Measurements from ENCODE around the gene CLECL1. TPM values are rescaled to one million over a fixed set of nuclear protein-coding genes. Genes with fewer than 3 reads are reported as not detected.
"Not testable (repeated sequence)": the region's sequence is repeated elsewhere in the genome, so short reads cannot be mapped to it uniquely, and the experiment has no call there.

The CLECL1 gene
- total RNA-seq, 2 donors from 2014 or later: 1.3 to 2.8 TPM

DNA sequence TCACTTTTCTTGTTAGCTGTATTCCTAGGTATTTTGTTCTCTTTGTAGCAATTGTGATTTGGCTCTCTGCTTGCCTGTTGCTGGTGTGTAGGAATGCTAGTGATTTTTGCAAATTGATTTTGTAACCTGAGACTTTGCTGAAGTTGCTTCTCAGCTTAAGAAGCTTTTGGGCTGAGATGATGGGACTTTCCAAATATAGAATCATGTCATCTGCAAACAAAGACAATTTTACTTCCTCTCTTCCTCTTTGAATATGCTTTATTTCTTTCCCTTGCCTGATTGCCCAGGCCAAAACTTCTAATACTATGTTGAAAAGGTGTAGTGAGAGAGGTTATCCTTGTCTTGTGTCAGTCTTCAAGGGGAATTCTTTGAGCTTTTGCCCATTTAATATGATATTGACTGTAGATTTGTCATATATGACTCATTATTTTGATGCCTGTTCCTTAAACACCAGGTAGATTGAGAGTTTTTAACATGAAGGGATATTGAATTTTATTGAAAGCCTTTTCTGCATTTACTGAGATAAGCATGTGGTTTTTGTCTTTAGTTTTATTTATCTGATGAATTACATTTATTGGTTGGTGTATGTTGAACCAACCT lies 26.7 kb downstream of the CLECL1 start:
- Mint-ChIP-seq H3K4me1 (ENCODE audit: low read depth in 2 of 2) (peaks cover 54 to 72% of the 10 kb centered on the region in 2 donors), H3K9me3 (peaks cover 11% of the 10 kb centered on the region), H3K36me3 (peaks cover 33% of the 10 kb centered on the region), H3K27me3 (no peaks in the 10 kb centered on the region), H3K27ac (peak overlapping the region; percentile 86 to 89), H3K4me3 (peak overlapping the region; percentile 58)
- ATAC-seq: no peak
- DNase-seq (ENCODE audit: low spot score): no peak

DNA sequence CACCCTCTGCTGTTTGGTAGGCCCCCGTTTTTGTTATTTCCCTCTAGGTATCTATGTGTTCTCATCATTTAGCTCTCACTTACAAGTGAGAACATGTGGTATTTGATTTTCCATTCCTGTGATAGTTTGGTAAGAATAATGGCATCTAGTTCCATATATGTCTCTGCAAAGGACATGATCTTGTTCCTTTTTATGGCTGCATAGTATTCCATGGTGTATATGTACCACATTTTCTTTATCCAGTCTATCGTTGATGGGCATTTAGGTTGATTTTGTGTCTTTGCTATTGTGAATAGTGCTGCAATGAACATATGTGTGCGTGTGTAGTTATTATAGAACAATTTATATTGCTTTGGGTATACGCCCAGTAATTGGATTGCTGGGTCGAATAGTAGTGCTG lies 28.3 kb downstream of the CLECL1 start:
- H3K4me1 Mint-ChIP-seq (ENCODE audit: low read depth in 2 of 2): peaks cover 68 to 86% of the 10 kb centered on the region in 2 donors

DNA sequence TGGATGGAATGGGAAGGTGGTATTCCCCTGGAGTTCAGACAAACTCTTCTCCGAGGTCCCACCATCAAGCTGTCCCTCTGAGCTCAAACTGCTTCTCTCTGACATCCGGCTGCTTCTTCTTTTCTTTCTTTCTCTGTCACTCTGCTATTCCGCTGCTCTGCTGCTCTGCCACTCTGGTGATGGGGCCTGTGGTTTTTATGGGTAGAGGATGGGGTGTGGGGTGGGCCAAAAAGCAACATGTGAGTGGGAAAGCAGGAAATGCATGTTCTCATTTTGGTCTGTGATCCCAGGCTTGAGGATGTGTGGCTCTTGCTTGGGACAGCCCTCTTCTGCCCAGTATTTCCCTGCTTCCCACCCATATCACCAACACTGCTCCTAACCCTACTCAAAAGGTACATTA lies 30.6 kb downstream of the CLECL1 start:
- peak overlapping the region; percentile 78 for H3K4me3 Mint-ChIP-seq
- DNase-seq (ENCODE audit: low spot score): peak; percentile 69
- H3K36me3 Mint-ChIP-seq: peaks cover 36% of the 10 kb centered on the region
- H3K9me3 Mint-ChIP-seq: peaks cover 11% of the 10 kb centered on the region
- no peaks in the 10 kb centered on the region for H3K27me3 Mint-ChIP-seq
- peaks cover 68 to 85% of the 10 kb centered on the region in 2 donors for H3K4me1 Mint-ChIP-seq (ENCODE audit: low read depth in 2 of 2)
- H3K27ac Mint-ChIP-seq: peak overlapping the region; percentile 89 to 93
- peak; percentile 86 to 92 for ATAC-seq

More for the DNA sequence above, 28.3 kb downstream of the CLECL1 start:
- H3K4me3 Mint-ChIP-seq; DNase-seq (ENCODE audit: low spot score); H3K27me3 Mint-ChIP-seq; ATAC-seq: not testable (repeated sequence)
- peaks cover 11% of the 10 kb centered on the region for H3K9me3 Mint-ChIP-seq
- H3K36me3 Mint-ChIP-seq: peaks cover 32% of the 10 kb centered on the region
- peak overlapping the region; percentile 24 to 89 for H3K27ac Mint-ChIP-seq

DNA sequence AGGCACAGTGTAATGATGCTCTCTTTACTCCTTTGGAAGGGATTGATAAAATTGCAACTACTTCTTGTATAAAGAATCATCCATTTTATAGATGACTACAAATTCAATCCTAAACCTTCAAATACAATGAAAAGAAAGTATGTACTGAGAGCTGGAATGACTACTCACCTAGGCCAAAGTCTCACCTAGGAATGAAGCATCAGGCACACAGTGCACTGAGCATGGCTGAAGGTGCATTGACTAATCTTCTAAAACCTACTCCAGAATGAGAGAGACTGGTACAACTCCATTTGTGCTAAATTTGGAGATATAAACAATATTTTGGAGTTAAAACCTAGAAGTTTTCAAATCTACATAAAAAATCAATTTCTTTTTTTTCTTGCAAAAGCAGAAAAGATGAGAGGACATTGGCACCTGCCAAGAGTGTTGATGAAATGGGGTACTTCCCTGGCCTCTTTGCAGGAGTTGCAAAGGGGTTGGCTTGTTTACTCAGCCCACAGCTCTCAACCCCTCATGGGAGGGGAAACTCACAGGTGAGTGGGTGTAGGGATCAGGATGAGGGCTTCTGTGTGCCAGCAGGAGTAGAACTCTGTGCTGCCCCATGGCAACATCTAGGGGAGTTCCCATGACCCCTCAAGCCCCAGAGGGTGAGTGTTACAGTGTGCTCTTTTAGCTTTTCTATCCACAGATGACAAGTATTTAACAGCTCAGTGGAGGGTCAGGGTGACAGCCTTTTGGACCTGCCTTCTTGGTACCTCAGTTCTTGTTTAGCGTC lies 31.3 kb downstream of the CLECL1 start:
- no peaks in the 10 kb centered on the region for H3K27me3 Mint-ChIP-seq
- H3K36me3 Mint-ChIP-seq: peaks cover 35% of the 10 kb centered on the region
- DNase-seq (ENCODE audit: low spot score): no peak
- ATAC-seq: peak; percentile 54 to 77
- peak overlapping the region; percentile 89 to 93 for H3K27ac Mint-ChIP-seq
- H3K4me1 Mint-ChIP-seq (ENCODE audit: low read depth in 2 of 2): peaks cover 66 to 82% of the 10 kb centered on the region in 2 donors
- peak overlapping the region; percentile 78 for H3K4me3 Mint-ChIP-seq
- peaks cover 11% of the 10 kb centered on the region for H3K9me3 Mint-ChIP-seq

DNA sequence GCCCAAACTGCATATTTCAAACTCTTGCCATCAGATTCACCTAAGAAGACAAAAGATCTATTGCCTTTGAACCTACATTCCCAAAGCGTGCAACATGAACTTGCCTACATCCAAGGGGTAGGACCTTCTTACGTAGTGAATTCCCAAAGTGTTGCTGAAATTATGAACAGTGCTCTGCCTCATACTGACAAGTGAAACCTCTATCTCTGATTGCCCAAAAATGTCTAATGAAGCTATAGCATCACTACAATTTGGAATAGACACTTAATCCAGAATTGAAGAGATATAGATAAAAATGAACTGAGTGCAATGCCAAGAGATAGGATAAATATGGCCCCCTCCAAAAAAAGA lies 32.3 kb downstream of the CLECL1 start:
- Mint-ChIP-seq H3K27ac (peak overlapping the region; percentile 89 to 93), H3K27me3 (no peaks in the 10 kb centered on the region), H3K4me1 (ENCODE audit: low read depth in 2 of 2) (peaks cover 60 to 76% of the 10 kb centered on the region in 2 donors), H3K4me3 (peak overlapping the region; percentile 78), H3K9me3 (peaks cover 10% of the 10 kb centered on the region), H3K36me3 (peaks cover 35% of the 10 kb centered on the region)
- ATAC-seq (no peak), DNase-seq (ENCODE audit: low spot score) (no peak)

DNA sequence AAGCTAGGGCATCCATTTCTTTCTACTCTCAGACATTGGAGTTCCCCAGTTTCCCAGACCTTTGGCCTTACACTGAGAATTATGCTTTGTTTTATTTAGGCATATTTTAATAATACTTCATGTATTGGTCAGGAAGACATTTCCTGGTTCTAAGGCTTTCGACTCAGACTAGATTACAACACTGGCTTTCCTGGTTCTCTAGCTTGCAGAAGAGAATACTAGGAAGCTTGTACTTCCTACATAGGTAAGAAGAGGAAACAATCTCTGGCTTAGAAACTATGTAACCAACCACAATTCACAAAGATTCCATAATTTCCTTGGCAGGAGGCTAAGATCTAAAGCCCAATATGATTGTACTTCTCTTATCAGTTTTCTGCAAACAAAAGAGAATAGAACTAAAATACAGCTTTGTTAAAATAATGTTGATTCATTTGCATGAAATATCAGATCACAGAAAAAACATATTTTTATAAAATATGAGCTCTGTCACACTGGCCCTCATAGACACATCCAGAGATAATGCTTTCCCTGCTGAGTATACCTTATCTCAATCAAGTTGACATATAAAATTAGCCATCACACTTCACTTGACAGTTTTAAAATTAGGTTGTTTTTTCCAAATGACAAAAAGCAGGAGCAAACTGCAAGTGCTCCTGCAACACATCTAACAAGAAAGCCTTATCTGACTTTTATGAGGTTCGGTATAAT lies 32.8 kb downstream of the CLECL1 start:
- H3K9me3 Mint-ChIP-seq: peaks cover 8% of the 10 kb centered on the region
- peak overlapping the region; percentile 89 to 93 for H3K27ac Mint-ChIP-seq
- no peak for DNase-seq (ENCODE audit: low spot score)
- ATAC-seq: no peak
- no peaks in the 10 kb centered on the region for H3K27me3 Mint-ChIP-seq
- peaks cover 61 to 76% of the 10 kb centered on the region in 2 donors for H3K4me1 Mint-ChIP-seq (ENCODE audit: low read depth in 2 of 2)
- peaks cover 35% of the 10 kb centered on the region for H3K36me3 Mint-ChIP-seq
- peak overlapping the region; percentile 78 for H3K4me3 Mint-ChIP-seq

DNA sequence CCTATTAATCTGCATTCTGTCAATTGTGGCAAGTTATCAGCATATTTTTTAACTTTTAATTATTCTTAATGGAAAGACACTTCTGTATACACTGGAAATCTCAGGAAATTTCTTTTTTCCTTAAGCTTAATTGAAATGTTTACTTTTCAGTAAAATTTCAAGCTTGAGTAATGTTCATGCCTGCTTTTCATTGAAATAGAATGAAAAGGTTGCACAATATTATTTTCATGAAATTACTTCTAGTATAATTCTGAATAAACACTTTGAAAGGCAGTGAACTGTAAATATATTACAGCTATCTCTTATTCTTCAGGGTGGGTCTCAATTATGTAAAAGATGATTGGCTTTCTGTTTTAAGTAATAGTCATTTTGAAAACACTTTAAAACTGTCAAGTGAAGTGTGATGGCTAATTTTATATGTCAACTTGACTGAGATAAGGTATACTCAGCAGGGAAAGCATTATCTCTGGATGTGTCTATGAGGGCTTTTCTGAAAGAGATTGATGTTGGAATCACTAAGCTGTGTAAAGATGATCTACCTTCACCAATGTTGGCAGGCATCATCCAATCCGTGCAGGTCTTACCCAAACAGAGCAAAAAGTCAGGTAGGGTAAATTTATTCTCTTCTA lies 33.5 kb downstream of the CLECL1 start:
- H3K27ac Mint-ChIP-seq: peak overlapping the region; percentile 89 to 93
- peaks cover 35% of the 10 kb centered on the region for H3K36me3 Mint-ChIP-seq
- H3K4me1 Mint-ChIP-seq (ENCODE audit: low read depth in 2 of 2): peaks cover 59 to 76% of the 10 kb centered on the region in 2 donors
- H3K27me3 Mint-ChIP-seq: no peaks in the 10 kb centered on the region
- ATAC-seq: peak; percentile 34 to 41
- H3K4me3 Mint-ChIP-seq: peak overlapping the region; percentile 48
- no peak for DNase-seq (ENCODE audit: low spot score)
- peaks cover 5% of the 10 kb centered on the region for H3K9me3 Mint-ChIP-seq

DNA sequence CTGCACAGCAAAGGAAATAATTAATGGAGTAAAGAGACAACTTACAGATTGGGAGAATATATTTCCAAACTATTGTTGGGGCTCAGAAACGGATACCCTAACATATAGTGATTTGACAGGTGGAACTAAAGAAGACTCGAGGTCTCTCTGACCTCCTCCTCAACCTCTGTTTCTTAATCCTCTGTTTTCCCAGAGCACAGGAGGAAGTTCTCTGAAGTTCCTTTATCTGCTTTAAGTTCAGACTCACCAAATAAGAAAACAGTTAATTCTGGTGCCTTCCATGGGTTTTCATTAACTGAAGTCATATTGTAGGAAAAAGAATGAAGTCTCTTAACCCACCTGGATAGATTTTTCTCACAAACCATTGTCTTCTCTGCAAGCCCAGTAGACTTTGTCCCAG lies 34.2 kb downstream of the CLECL1 start:
- Mint-ChIP-seq H3K27ac (peak overlapping the region; percentile 89 to 93), H3K36me3 (peaks cover 39% of the 10 kb centered on the region), H3K9me3 (peaks cover 5% of the 10 kb centered on the region), H3K27me3 (no peaks in the 10 kb centered on the region), H3K4me1 (ENCODE audit: low read depth in 2 of 2) (peaks cover 59 to 74% of the 10 kb centered on the region in 2 donors), H3K4me3 (peak overlapping the region; percentile 48)
- no peak for DNase-seq (ENCODE audit: low spot score)
- ATAC-seq: no peak

DNA sequence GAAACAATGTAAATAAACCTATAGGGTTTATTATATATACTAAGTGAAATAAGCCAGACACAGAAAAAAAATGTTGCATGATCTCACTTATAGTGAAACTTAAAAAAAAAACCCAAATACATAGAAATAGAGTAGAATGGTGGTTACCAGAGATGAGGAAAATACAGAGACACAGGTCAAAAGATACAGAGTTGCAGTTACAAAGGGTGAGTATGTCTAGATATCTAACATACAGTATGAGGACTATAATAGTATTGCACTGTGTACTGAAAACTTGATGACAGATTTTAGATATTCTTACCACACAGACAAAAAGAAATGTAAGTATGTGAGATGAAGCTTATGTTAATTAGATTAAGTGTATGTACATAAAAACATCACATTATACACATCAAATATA lies 35.3 kb downstream of the CLECL1 start:
- DNase-seq (ENCODE audit: low spot score) (no peak), ATAC-seq (no peak)
- Mint-ChIP-seq H3K36me3 (peaks cover 44% of the 10 kb centered on the region), H3K4me3 (no peak overlapping the region), H3K4me1 (ENCODE audit: low read depth in 2 of 2) (peaks cover 61 to 74% of the 10 kb centered on the region in 2 donors), H3K9me3 (peaks cover 5% of the 10 kb centered on the region), H3K27ac (peak overlapping the region; percentile 89 to 93), H3K27me3 (no peaks in the 10 kb centered on the region)

DNA sequence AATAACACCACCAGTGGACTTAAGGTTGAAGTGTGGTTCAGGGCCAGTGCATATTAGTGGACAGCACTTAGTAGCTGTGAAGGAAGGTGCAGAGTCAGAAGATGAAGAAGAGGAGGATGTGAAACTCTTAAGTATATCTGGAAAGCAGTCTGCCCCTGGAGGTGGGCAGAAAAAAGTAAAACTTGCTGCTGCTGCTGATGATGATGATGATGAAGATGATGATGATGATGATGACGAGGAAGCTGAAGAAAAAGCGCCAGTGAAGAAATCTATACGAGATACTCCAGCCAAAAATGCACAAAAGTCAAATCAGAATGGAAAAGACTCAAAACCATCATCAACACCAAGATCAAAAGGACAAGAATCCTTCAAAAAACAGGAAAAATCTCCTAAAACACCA lies 37.2 kb downstream of the CLECL1 start:
- not testable (repeated sequence) for ATAC-seq; H3K27me3 Mint-ChIP-seq; H3K4me3 Mint-ChIP-seq; DNase-seq (ENCODE audit: low spot score); H3K9me3 Mint-ChIP-seq
- H3K27ac Mint-ChIP-seq: peak overlapping the region in 1 of 2 donors; percentile 52
- peaks cover 59 to 73% of the 10 kb centered on the region in 2 donors for H3K4me1 Mint-ChIP-seq (ENCODE audit: low read depth in 2 of 2)
- H3K36me3 Mint-ChIP-seq: peaks cover 62% of the 10 kb centered on the region

DNA sequence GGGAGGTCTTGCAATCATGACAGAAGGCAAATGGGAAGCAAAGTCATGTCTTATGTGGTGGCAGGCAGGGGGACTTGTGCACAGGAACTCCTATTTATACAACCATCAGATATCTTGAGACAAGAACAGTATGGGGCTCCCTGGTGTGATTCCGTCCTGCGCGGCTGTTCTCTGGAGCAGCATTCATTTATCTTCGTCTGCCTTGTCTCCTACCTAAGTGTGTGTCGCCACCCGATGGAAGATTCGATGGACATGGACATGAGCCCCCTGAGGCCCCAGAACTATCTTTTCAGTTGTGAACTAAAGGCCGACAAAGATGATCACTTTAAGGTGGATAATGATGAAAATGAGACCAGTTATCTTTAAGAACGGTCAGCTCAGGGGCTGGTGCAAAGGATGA lies 37.7 kb downstream of the CLECL1 start:
- peaks cover 65% of the 10 kb centered on the region for H3K36me3 Mint-ChIP-seq
- not testable (repeated sequence) for ATAC-seq; H3K27me3 Mint-ChIP-seq; H3K9me3 Mint-ChIP-seq; DNase-seq (ENCODE audit: low spot score); H3K4me3 Mint-ChIP-seq
- H3K27ac Mint-ChIP-seq: peak overlapping the region; percentile 32 to 52
- peaks cover 55 to 71% of the 10 kb centered on the region in 2 donors for H3K4me1 Mint-ChIP-seq (ENCODE audit: low read depth in 2 of 2)

DNA sequence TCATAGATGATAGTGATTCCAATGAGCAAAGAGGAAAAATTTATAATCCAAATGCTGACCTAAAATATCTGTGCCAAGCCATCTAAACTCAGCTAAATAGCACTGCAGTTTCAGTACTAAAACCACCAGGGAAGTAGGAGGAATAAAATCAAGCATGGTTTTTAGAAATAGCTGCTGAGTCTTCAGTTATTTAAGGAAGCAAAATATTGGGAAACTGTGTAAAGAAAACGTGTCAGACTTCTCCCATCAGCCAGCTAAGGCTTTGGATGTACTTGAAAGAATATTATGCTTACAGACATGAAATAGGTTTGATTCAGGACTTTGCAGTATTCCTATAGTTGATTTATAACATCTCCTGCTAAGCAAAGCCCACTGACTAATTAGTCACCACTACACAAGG lies 38.7 kb downstream of the CLECL1 start:
- H3K27ac Mint-ChIP-seq: peak overlapping the region; percentile 32 to 52
- no peak overlapping the region for H3K4me3 Mint-ChIP-seq
- H3K36me3 Mint-ChIP-seq: peaks cover 74% of the 10 kb centered on the region
- no peaks in the 10 kb centered on the region for H3K27me3 Mint-ChIP-seq
- no peak for ATAC-seq
- H3K4me1 Mint-ChIP-seq (ENCODE audit: low read depth in 2 of 2): peaks cover 53 to 70% of the 10 kb centered on the region in 2 donors
- DNase-seq (ENCODE audit: low spot score): no peak
- peaks cover 8% of the 10 kb centered on the region for H3K9me3 Mint-ChIP-seq

DNA sequence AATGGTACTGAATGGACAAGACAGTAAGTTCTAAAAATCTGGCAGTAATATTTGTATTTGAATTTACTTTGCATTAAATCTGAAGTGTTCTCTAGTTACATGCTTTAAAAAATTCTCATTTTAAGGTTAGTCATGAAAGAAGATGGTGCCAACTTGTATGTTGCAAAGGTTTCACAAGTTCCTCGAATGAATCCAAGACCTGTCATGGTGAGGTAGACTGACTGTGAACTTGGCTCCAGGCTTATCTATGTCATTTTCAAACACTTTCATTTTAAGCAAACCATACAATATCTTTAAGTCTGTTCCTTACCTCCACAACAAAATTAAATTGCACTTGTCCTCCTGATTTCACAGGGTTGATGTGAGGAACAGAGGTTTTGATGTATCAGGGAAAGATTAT lies 40.0 kb downstream of the CLECL1 start:
- peaks cover 8% of the 10 kb centered on the region for H3K9me3 Mint-ChIP-seq
- ATAC-seq: peak in 1 of 2 donors; percentile 60
- H3K36me3 Mint-ChIP-seq: peaks cover 75% of the 10 kb centered on the region
- H3K27ac Mint-ChIP-seq: peak overlapping the region; percentile 52 to 82
- no peak overlapping the region for H3K4me3 Mint-ChIP-seq
- H3K4me1 Mint-ChIP-seq (ENCODE audit: low read depth in 2 of 2): peaks cover 44 to 64% of the 10 kb centered on the region in 2 donors
- no peaks in the 10 kb centered on the region for H3K27me3 Mint-ChIP-seq
- DNase-seq (ENCODE audit: low spot score): no peak
